ENCODE results near the gene SLC2A11. TPM values are rescaled to one million over a fixed set of nuclear protein-coding genes. Genes with fewer than 3 reads are reported as not detected.

Gene SLC2A11
- total RNA-seq, 1 experiment from 2014 or later, result 18.9 TPM

DNA sequence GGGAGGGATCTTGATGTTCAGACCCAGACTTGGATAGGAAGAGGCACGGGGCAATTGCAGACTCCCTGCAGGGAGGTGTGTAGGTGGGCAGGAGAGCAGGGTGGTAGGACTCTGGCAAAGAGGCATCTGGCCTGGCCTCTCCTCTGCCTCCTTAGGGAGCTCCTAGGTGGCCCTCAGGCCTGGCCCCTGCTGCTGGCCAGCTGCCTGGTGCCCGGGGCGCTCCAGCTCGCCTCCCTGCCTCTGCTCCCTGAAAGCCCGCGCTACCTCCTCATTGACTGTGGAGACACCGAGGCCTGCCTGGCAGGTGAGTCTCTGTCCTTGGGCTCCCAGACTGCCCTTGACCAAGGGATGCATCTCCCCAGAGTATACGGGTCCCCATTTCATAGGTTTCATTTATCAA is 19.9 kb downstream of the SLC2A11 start:
- Mint-ChIP-seq H3K27ac (ENCODE audit: unreplicated experiment) (no peak overlapping the region), H3K36me3 (ENCODE audit: insufficient read depth, unreplicated experiment) (peaks cover 6% of the 10 kb centered on the region), H3K27me3 (ENCODE audit: unreplicated experiment) (no peaks in the 10 kb centered on the region), H3K4me1 (ENCODE audit: low read depth, unreplicated experiment) (no peaks in the 10 kb centered on the region), H3K4me3 (ENCODE audit: low read depth, unreplicated experiment) (no peak overlapping the region), H3K9me3 (ENCODE audit: low read depth, unreplicated experiment) (no peaks in the 10 kb centered on the region)
- no TSS peak for BruUV-seq (replicated peaks)
- intact Hi-C loops (cut with micrococcal nuclease; ENCODE audit: unreplicated experiment), result no loop called here
- no peak for TF ChIP-seq CTCF (IDR thresholded peaks at IDR 0.05; ENCODE audit: unreplicated experiment)
- CTCF ChIA-PET, result interaction anchor here (0.6 kb wide), 1 partner anchor 683 kb away, joined by 4 read pairs; no protein-coding TSS in a partner anchor
- DNase-seq, result no peak

- Mint-ChIP-seq H3K27ac (ENCODE audit: unreplicated experiment) (no peak overlapping the region), H3K36me3 (ENCODE audit: insufficient read depth, unreplicated experiment) (peaks cover 6% of the 10 kb centered on the region), H3K4me3 (ENCODE audit: low read depth, unreplicated experiment) (no peak overlapping the region), H3K4me1 (ENCODE audit: low read depth, unreplicated experiment) (no peaks in the 10 kb centered on the region), H3K27me3 (ENCODE audit: unreplicated experiment) (no peaks in the 10 kb centered on the region), H3K9me3 (ENCODE audit: low read depth, unreplicated experiment) (no peaks in the 10 kb centered on the region)
- no peak for DNase-seq
- intact Hi-C loops (cut with micrococcal nuclease; ENCODE audit: unreplicated experiment), result no loop called here
- no TSS peak for BruUV-seq (replicated peaks)
- no peak for TF ChIP-seq CTCF (IDR thresholded peaks at IDR 0.05; ENCODE audit: unreplicated experiment)
- CTCF ChIA-PET, result no interaction called here
Measured at GRCh38 chr22:23878219-23878618, 20.5 kb downstream of the SLC2A11 start.

GRCh38 chr22:23882370-23882769 is 24.7 kb downstream of the SLC2A11 start:
- H3K27ac Mint-ChIP-seq (ENCODE audit: unreplicated experiment), result no peak overlapping the region
- CTCF ChIA-PET, result interaction anchor here (0.8 kb wide), 1 partner anchor 214 kb away, joined by 3 read pairs; no protein-coding TSS in a partner anchor
- no TSS peak for BruUV-seq (replicated peaks)

GRCh38 chr22:23883658-23884057 is 26.0 kb downstream of the SLC2A11 start:
- H3K4me3 Mint-ChIP-seq (ENCODE audit: low read depth, unreplicated experiment), result no peak overlapping the region
- H3K4me1 Mint-ChIP-seq (ENCODE audit: low read depth, unreplicated experiment), result no peaks in the 10 kb centered on the region
- CTCF ChIA-PET, result interaction anchor here (0.6 kb wide), 1 partner anchor 26 kb away, joined by 5 read pairs; the partner anchor contains the start of gene SLC2A11

More at GRCh38 chr22:23882370-23882769, 24.7 kb downstream of the SLC2A11 start:
- H3K4me3 Mint-ChIP-seq (ENCODE audit: low read depth, unreplicated experiment), result no peak overlapping the region
- H3K4me1 Mint-ChIP-seq (ENCODE audit: low read depth, unreplicated experiment), result no peaks in the 10 kb centered on the region
- intact Hi-C loops (cut with micrococcal nuclease; ENCODE audit: unreplicated experiment), result no loop called here
- DNase-seq, result no peak
- H3K27me3 Mint-ChIP-seq (ENCODE audit: unreplicated experiment), result no peaks in the 10 kb centered on the region
- no peaks in the 10 kb centered on the region for H3K9me3 Mint-ChIP-seq (ENCODE audit: low read depth, unreplicated experiment)
- H3K36me3 Mint-ChIP-seq (ENCODE audit: insufficient read depth, unreplicated experiment), result no peaks in the 10 kb centered on the region
- no peak for TF ChIP-seq CTCF (IDR thresholded peaks at IDR 0.05; ENCODE audit: unreplicated experiment)

More at GRCh38 chr22:23883658-23884057, 26.0 kb downstream of the SLC2A11 start:
- TF ChIP-seq CTCF (IDR thresholded peaks at IDR 0.05; ENCODE audit: unreplicated experiment), result no peak
- no peak for DNase-seq
- no TSS peak for BruUV-seq (replicated peaks)
- peaks cover 6% of the 10 kb centered on the region for H3K36me3 Mint-ChIP-seq (ENCODE audit: insufficient read depth, unreplicated experiment)
- no peaks in the 10 kb centered on the region for H3K9me3 Mint-ChIP-seq (ENCODE audit: low read depth, unreplicated experiment)
- H3K27me3 Mint-ChIP-seq (ENCODE audit: unreplicated experiment), result no peaks in the 10 kb centered on the region
- no peak overlapping the region for H3K27ac Mint-ChIP-seq (ENCODE audit: unreplicated experiment)
- intact Hi-C loops (cut with micrococcal nuclease; ENCODE audit: unreplicated experiment), result no loop called here

Data from Calu3 (cell line).